B cell (primary cell): Measurements from ENCODE around the gene SKP2. TPM values are rescaled to one million over a fixed set of nuclear protein-coding genes. Genes with fewer than 3 reads are reported as not detected.

Experiments used
- ATAC-seq: fragments of 200-7000 bp; cut with Tn5 transposase; one replicate; pipeline ENCODE4 v1.10.0; 2021; ENCODE audit warnings: low read depth, mild to moderate bottlenecking, moderate number of reproducible peaks, moderate library complexity
- CTCF ChIA-PET: fragments of 350-600 bp; sonication (Branson Sonifier 250); formaldehyde crosslinking; loops from one replicate; lab custom pipeline; 2021; ENCODE audit warnings: antibody characterized with exemption, inconsistent platforms; lab: Charles Lee
- POLR2A ChIA-PET: fragments of 350-600 bp; sonication (Branson Sonifier 250); formaldehyde crosslinking; loops from one replicate; lab custom pipeline; 2021; ENCODE audit warnings: antibody characterized with exemption; lab: Charles Lee
- DNase-seq: peaks from one replicate; pipeline ENCODE4 v3.0.0; 2013
- H2AFZ ChIP-seq: 2 replicates; pipeline ENCODE4 v1.6.1; 2012; ENCODE audit warnings: mild to moderate bottlenecking, low read depth, low read length; ENCODE audit not compliant: insufficient read depth, poor library complexity, severe bottlenecking
- H3K27ac ChIP-seq, 2 donors: 1 replicate in 1 of 2; 2 replicates in 1 of 2; pipeline ENCODE4 v1.5.1; 2012 to 2013; ENCODE audit warnings: low read length in 2 of 2, mild to moderate bottlenecking in 2 of 2, moderate library complexity in 1 of 2
- H3K27me3 ChIP-seq, 4 experiments: fragments of 200-600 bp in 1 of 4; sonication (generic) in 1 of 4; replicated peaks in 1 of 4; 1 replicate in 2 of 4; 2 replicates in 2 of 4; pipeline versions ENCODE4 v1.6.1 to v1.7.0; 2013 to 2016; ENCODE audit warnings: low read length in 3 of 4, mild to moderate bottlenecking in 2 of 4, mixed read lengths in 1 of 4, moderate library complexity in 1 of 4; ENCODE audit not compliant: insufficient read depth in 4 of 4, control insufficient read depth in 3 of 4; ENCODE audit errors: control extremely low read depth in 1 of 4
- H3K36me3 ChIP-seq, 2 experiments: replicated peaks in 1 of 2; 1 replicate in 1 of 2; 2 replicates in 1 of 2; pipeline versions ENCODE4 v1.6.1 to v1.7.1; 2013; ENCODE audit warnings: low read length in 1 of 2; ENCODE audit not compliant: insufficient read depth in 2 of 2, control insufficient read depth in 1 of 2; ENCODE audit errors: control extremely low read depth in 1 of 2, extremely low read depth in 1 of 2
- H3K4me1 ChIP-seq, 2 donors: fragments of 200-600 bp in 1 of 2; sonication (generic) in 1 of 2; 1 replicate in 1 of 2; 2 replicates in 1 of 2; pipeline versions ENCODE4 v1.5.1 to v1.6.1; 2013 to 2017; ENCODE audit warnings: low read length in 2 of 2; ENCODE audit not compliant: control insufficient read depth in 2 of 2, insufficient read depth in 2 of 2
- H3K4me2 ChIP-seq: replicated peaks from 2 replicates; pipeline ENCODE3; 2012; ENCODE audit warnings: mild to moderate bottlenecking, low read depth, low read length; ENCODE audit not compliant: poor library complexity, severe bottlenecking
- H3K4me3 ChIP-seq, 5 experiments: fragments of 200-600 bp in 1 of 5; sonication (generic) in 1 of 5; 1 replicate in 3 of 5; 2 replicates in 2 of 5; pipeline versions ENCODE4 v1.5.1 to v1.7.0; 2011 to 2016; ENCODE audit warnings: low read length in 4 of 5, mild to moderate bottlenecking in 4 of 5, low read depth in 2 of 5, control low read depth in 1 of 5, moderate library complexity in 1 of 5; ENCODE audit not compliant: insufficient read depth in 1 of 5; ENCODE audit errors: control extremely low read depth in 1 of 5, extremely low read depth in 1 of 5
- H3K79me2 ChIP-seq: fragments of 200-600 bp; sonication (generic); one replicate; pipeline ENCODE4 v1.6.0; 2016; ENCODE audit warnings: low read length; ENCODE audit not compliant: control insufficient read depth, insufficient read depth
- H3K9ac ChIP-seq: fragments of 200-600 bp; sonication (generic); 2 replicates; pipeline ENCODE4 v1.6.1; 2017; ENCODE audit warnings: mild to moderate bottlenecking, low read length, moderate library complexity
- H3K9me3 ChIP-seq, 3 donors: one replicate each; pipeline versions ENCODE4 v1.6.1 to v1.7.1; 2013; ENCODE audit warnings: low read length in 2 of 3; ENCODE audit not compliant: control insufficient read depth in 2 of 3, insufficient read depth in 1 of 3; ENCODE audit errors: control extremely low read depth in 1 of 3
- H4K20me1 ChIP-seq: 2 replicates; pipeline ENCODE4 v1.6.0; 2012; ENCODE audit warnings: mild to moderate bottlenecking, low read length; ENCODE audit not compliant: insufficient read depth, control insufficient read depth, poor library complexity, severe bottlenecking
- H3K27ac Mint-ChIP-seq: one replicate; pipeline ENCODE4 v1.8.0; 2021; ENCODE audit warnings: mixed read lengths
- H3K27me3 Mint-ChIP-seq: one replicate; pipeline ENCODE4 v1.8.0; 2021; ENCODE audit warnings: mixed read lengths
- H3K4me1 Mint-ChIP-seq: one replicate; pipeline ENCODE4 v1.8.0; 2021; ENCODE audit warnings: mixed read lengths
- H3K4me3 Mint-ChIP-seq: one replicate; pipeline ENCODE4 v1.8.0; 2021; ENCODE audit warnings: mixed read lengths
- H3K9me3 Mint-ChIP-seq: one replicate; pipeline ENCODE4 v1.8.0; 2022; ENCODE audit warnings: mixed read lengths; ENCODE audit not compliant: insufficient read depth
- EZH2 ChIP-seq: IDR thresholded peaks from 2 replicates; pipeline ENCODE4 v1.6.1; 2012; ENCODE audit warnings: borderline replicate concordance, low read depth, mild to moderate bottlenecking, moderate library complexity, low read length; ENCODE audit not compliant: insufficient read depth, poor library complexity, severe bottlenecking
- WGBS: methylation state at CpG from one replicate; pipeline ENCODE4 v1.1.5; 2013; ENCODE audit warnings: missing lambda C conversion rate; ENCODE audit not compliant: insufficient coverage; 5-methylcytosine and 5-hydroxymethylcytosine counted together
- intact Hi-C: fragments of 100-400 bp; cut with micrococcal nuclease; formaldehyde crosslinking; loops from one replicate; pipeline ENCODE4 v1.10.0; 2022
- polyA plus RNA-seq: library from polyadenylated mRNA; depleted of rRNA; stranded (reverse); fragments of >200 nt; gene quantifications from 2 replicates; pipeline ENCODE4 v1.2.3, GENCODE V29; 2012
- total RNA-seq, 2 donors: library from RNA; stranded (reverse); fragments of 120-200 nt in 1 of 2; gene quantifications; 1 replicate in 1 of 2; 2 replicates in 1 of 2; pipeline versions ENCODE4 v1.2.3 to v1.2.4, GENCODE V29; 2013 to 2022
- TF ChIP-seq, protein P1 (sequence below): fragments of 200-600 bp; IDR thresholded peaks from one replicate; pipeline ENCODE4 v1.8.0; 2022; ENCODE audit warnings: antibody characterized with exemption, mild to moderate bottlenecking

Gene SKP2
- total and polyA plus RNA-seq, 2 donors (not counting 1 experiment from before 2014, with no cell fraction given) = 26.7 to 27.1 TPM

- no CpG with 5 or more reads among the region's 1 CpG for WGBS
- no peak overlapping the region for H3K27ac Mint-ChIP-seq
- Histone ChIP-seq H3K9me3 (no peaks in the 10 kb centered on the region), H2AFZ (no peak overlapping the region), H3K36me3 (peaks cover 10 to 51% of the 10 kb centered on the region in 2 experiments), H3K9ac (no peak overlapping the region), H3K4me3 (no peak overlapping the region), H3K27ac (no peak overlapping the region), H3K79me2 (peaks cover 87% of the 10 kb centered on the region), H3K27me3 (no peaks in the 10 kb centered on the region), H4K20me1 (peaks cover 4% of the 10 kb centered on the region), H3K4me1 (peaks cover 11 to 16% of the 10 kb centered on the region in 2 donors), H3K4me2 (no peak overlapping the region)
- no peak for ATAC-seq
- H3K27me3 Mint-ChIP-seq = no peaks in the 10 kb centered on the region
- no peak for DNase-seq
- POLR2A ChIA-PET = no interaction called here
- intact Hi-C loops = no loop called here
- no peak overlapping the region for H3K4me3 Mint-ChIP-seq
- H3K4me1 Mint-ChIP-seq = peaks cover 34% of the 10 kb centered on the region
- CTCF ChIA-PET = no interaction called here
- no peaks in the 10 kb centered on the region for H3K9me3 Mint-ChIP-seq
- no peak for TF ChIP-seq EZH2
- TF ChIP-seq, protein P1, sequence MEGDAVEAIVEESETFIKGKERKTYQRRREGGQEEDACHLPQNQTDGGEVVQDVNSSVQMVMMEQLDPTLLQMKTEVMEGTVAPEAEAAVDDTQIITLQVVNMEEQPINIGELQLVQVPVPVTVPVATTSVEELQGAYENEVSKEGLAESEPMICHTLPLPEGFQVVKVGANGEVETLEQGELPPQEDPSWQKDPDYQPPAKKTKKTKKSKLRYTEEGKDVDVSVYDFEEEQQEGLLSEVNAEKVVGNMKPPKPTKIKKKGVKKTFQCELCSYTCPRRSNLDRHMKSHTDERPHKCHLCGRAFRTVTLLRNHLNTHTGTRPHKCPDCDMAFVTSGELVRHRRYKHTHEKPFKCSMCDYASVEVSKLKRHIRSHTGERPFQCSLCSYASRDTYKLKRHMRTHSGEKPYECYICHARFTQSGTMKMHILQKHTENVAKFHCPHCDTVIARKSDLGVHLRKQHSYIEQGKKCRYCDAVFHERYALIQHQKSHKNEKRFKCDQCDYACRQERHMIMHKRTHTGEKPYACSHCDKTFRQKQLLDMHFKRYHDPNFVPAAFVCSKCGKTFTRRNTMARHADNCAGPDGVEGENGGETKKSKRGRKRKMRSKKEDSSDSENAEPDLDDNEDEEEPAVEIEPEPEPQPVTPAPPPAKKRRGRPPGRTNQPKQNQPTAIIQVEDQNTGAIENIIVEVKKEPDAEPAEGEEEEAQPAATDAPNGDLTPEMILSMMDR = no peak
These were observed 4.7 kb downstream of the SKP2 start for GRCh38 chr5:36156619-36157018.

DNA sequence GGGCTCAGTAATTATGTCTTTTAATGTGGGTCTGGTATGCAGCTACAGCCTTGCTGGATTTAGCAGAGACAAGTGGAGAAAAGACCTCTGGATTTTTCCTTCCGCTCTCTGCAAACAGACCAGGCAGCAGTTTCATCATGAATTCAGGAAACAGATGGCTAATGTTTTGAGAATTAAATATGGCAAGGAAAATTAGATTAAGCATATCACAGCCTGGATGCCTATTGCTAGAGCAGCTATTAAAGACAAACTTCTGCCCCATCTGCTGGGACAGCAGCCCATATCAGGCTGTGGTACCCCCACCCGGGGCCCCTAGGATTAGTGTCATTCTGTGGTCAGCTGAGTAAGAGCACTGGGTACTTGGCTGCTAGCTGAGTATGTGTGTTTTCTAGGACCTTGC, 6.2 kb downstream of the SKP2 start:
- Histone ChIP-seq H3K27ac (no peak overlapping the region), H3K27me3 (no peaks in the 10 kb centered on the region), H3K36me3 (peaks cover 15 to 59% of the 10 kb centered on the region in 2 experiments), H2AFZ (no peak overlapping the region), H4K20me1 (peaks cover 4% of the 10 kb centered on the region), H3K9ac (no peak overlapping the region), H3K4me1 (peaks cover 4 to 8% of the 10 kb centered on the region in 2 donors), H3K9me3 (no peaks in the 10 kb centered on the region), H3K4me2 (no peak overlapping the region), H3K4me3 (no peak overlapping the region), H3K79me2 (peaks cover 79% of the 10 kb centered on the region)
- 51% methylated on average over 2 of the region's 2 CpGs for WGBS
- Mint-ChIP-seq H3K27ac (no peak overlapping the region), H3K4me1 (peaks cover 20% of the 10 kb centered on the region), H3K9me3 (no peaks in the 10 kb centered on the region), H3K4me3 (no peak overlapping the region), H3K27me3 (no peaks in the 10 kb centered on the region)
- no peak for DNase-seq
- CTCF ChIA-PET = no interaction called here
- intact Hi-C loops = no loop called here
- ATAC-seq = no peak
- TF ChIP-seq, protein P1 = no peak
- no peak for TF ChIP-seq EZH2
- POLR2A ChIA-PET = no interaction called here
